ENCODE measurements around the gene HGFAC. TPM values are rescaled to one million over a fixed set of nuclear protein-coding genes. Genes with fewer than 3 reads are reported as not detected.

Gene HGFAC
- polyA plus RNA-seq, 1 of the 3 experiments (the other 2 are of a cell fraction), result 0.43 TPM

DNA sequence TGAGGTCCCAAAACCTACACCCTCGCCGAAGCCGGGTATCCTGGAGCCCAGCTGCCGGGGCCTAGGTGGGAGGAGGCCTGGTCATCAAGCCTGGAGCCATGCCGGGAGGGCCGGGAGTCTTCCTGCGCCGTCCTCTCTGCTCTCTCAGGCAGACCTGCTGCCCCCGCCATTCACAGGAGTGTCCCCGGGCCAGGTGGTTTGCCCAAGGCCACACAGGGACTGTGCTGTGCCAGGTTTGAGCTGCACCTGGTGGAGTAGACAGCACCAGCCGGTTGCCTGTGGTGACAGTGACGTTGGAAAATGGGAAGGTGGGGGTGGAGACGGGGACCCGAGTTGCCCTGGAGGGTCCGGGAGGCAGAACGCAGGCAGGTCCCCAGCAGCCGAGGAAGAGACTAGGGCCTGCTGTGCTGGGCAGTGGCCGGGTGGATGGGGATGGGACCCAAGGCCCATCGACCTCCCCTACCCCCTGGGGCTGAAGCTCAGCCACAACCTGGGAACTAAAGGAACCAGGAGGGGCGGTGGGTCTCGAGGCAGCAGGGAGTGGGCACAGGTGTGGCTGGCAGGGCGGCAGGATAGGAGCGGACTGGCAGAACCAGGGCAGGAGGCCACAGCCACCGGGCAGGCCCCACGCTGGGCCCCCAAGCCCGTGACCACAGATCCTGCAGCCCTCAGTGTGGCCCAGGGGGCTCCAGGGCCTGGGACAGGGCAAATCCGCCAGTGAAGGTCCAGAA, 30.8 kb downstream of the HGFAC start:
- TF ChIP-seq MXI1 (IDR thresholded peaks at IDR 0.05; ENCODE audit: low read depth, low read length) (no peak), NRF1 (IDR thresholded peaks at IDR 0.05; ENCODE audit: low read depth, low read length) (no peak), FOXM1 (IDR thresholded peaks at IDR 0.05; ENCODE audit: low read depth) (no peak), FOXJ3 (CRISPR knock-in tag; IDR thresholded peaks at IDR 0.05) (no peak), SMC3 (IDR thresholded peaks at IDR 0.05; ENCODE audit: low read depth, low read length) (no peak)
- TF ChIP-seq, protein P1, sequence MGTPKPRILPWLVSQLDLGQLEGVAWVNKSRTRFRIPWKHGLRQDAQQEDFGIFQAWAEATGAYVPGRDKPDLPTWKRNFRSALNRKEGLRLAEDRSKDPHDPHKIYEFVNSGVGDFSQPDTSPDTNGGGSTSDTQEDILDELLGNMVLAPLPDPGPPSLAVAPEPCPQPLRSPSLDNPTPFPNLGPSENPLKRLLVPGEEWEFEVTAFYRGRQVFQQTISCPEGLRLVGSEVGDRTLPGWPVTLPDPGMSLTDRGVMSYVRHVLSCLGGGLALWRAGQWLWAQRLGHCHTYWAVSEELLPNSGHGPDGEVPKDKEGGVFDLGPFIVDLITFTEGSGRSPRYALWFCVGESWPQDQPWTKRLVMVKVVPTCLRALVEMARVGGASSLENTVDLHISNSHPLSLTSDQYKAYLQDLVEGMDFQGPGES (IDR thresholded peaks at IDR 0.05; ENCODE audit: low read depth, low read length), result no peak
- TF ChIP-seq, protein P2, sequence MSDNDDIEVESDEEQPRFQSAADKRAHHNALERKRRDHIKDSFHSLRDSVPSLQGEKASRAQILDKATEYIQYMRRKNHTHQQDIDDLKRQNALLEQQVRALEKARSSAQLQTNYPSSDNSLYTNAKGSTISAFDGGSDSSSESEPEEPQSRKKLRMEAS (IDR thresholded peaks at IDR 0.05; ENCODE audit: low read depth), result no peak
- TF ChIP-seq, protein P3, sequence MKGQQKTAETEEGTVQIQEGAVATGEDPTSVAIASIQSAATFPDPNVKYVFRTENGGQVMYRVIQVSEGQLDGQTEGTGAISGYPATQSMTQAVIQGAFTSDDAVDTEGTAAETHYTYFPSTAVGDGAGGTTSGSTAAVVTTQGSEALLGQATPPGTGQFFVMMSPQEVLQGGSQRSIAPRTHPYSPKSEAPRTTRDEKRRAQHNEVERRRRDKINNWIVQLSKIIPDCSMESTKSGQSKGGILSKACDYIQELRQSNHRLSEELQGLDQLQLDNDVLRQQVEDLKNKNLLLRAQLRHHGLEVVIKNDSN (IDR thresholded peaks at IDR 0.05; ENCODE audit: borderline replicate concordance, low read depth), result no peak
- TF ChIP-seq, protein P4, sequence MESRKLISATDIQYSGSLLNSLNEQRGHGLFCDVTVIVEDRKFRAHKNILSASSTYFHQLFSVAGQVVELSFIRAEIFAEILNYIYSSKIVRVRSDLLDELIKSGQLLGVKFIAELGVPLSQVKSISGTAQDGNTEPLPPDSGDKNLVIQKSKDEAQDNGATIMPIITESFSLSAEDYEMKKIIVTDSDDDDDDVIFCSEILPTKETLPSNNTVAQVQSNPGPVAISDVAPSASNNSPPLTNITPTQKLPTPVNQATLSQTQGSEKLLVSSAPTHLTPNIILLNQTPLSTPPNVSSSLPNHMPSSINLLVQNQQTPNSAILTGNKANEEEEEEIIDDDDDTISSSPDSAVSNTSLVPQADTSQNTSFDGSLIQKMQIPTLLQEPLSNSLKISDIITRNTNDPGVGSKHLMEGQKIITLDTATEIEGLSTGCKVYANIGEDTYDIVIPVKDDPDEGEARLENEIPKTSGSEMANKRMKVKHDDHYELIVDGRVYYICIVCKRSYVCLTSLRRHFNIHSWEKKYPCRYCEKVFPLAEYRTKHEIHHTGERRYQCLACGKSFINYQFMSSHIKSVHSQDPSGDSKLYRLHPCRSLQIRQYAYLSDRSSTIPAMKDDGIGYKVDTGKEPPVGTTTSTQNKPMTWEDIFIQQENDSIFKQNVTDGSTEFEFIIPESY (IDR thresholded peaks at IDR 0.05; ENCODE audit: borderline replicate concordance, low read depth), result no peak
- 48% methylated on average over 7 of the region's 27 CpGs for WGBS (ENCODE audit: low lambda C conversion rate)

DNA sequence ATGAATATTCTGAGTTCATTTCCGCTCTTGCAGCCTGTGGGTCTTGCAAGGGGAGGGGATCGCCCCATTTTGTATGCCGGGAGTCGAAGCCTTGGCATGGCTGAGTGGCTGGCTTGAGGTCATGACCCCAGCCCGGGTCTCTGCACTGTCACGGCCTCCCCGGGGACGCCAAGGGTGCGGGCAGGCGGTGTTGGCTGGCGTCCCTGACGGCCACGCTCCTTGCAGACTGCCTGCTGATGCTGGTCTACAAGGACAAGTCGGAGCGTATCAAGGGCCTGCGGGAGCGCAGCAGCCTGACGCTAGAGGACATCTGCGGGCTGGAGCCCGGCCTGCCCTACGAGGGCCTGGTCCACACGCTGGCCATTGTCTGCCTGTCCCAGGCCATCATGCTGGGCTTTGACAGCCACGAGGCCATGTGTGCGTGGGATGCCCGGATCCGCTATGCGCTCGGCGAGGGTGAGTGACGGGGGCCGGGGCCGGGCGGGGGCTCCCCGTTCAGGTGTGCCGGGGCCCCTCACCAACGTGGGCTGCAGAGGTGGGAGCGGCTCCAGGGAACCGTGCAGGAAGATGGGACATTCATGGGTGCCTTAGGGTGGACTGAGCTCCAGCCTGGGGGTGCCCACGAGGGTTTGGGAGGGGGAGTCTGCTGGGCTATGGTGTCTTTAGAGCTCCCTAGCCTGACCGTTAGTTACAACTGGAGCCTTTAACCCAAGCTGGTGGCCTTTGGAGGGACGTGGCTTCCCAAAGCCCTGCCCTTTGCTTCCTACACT, 31.6 kb downstream of the HGFAC start:
- TF ChIP-seq JUND (IDR thresholded peaks at IDR 0.05), result no peak
- TF ChIP-seq TCF12 (IDR thresholded peaks at IDR 0.05), result no peak
- TF ChIP-seq FOXJ3 (CRISPR knock-in tag; IDR thresholded peaks at IDR 0.05), result no peak
- TF ChIP-seq FOSL2 (IDR thresholded peaks at IDR 0.05; ENCODE audit: borderline replicate concordance, low read depth), result no peak
- TF ChIP-seq, protein P5, sequence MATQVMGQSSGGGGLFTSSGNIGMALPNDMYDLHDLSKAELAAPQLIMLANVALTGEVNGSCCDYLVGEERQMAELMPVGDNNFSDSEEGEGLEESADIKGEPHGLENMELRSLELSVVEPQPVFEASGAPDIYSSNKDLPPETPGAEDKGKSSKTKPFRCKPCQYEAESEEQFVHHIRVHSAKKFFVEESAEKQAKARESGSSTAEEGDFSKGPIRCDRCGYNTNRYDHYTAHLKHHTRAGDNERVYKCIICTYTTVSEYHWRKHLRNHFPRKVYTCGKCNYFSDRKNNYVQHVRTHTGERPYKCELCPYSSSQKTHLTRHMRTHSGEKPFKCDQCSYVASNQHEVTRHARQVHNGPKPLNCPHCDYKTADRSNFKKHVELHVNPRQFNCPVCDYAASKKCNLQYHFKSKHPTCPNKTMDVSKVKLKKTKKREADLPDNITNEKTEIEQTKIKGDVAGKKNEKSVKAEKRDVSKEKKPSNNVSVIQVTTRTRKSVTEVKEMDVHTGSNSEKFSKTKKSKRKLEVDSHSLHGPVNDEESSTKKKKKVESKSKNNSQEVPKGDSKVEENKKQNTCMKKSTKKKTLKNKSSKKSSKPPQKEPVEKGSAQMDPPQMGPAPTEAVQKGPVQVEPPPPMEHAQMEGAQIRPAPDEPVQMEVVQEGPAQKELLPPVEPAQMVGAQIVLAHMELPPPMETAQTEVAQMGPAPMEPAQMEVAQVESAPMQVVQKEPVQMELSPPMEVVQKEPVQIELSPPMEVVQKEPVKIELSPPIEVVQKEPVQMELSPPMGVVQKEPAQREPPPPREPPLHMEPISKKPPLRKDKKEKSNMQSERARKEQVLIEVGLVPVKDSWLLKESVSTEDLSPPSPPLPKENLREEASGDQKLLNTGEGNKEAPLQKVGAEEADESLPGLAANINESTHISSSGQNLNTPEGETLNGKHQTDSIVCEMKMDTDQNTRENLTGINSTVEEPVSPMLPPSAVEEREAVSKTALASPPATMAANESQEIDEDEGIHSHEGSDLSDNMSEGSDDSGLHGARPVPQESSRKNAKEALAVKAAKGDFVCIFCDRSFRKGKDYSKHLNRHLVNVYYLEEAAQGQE (IDR thresholded peaks at IDR 0.05; ENCODE audit: low read depth, low read length), result no peak
- no peak for TF ChIP-seq SIN3A (IDR thresholded peaks at IDR 0.05; ENCODE audit: borderline replicate concordance, low read depth, low read length)
- WGBS (ENCODE audit: low lambda C conversion rate), result 66% methylated on average over 10 of the region's 41 CpGs
- peaks cover 4% of the 10 kb centered on the region for H3F3A ChIP-seq (replicated peaks; ENCODE audit: insufficient read depth)
- H3K9ac ChIP-seq, result no peak overlapping the region
- H3K4me1 ChIP-seq (ENCODE audit: control insufficient read depth in 1 of 2, insufficient read depth in 2 of 2, low read depth in 1 of 2, low read length in 1 of 2), result peaks cover 0 to 3% of the 10 kb centered on the region in 2 experiments; a peak in 1 of 4 replicates
- H3K36me3 ChIP-seq (replicated peaks in 1 of 2; ENCODE audit: control insufficient read depth in 1 of 2, insufficient read depth in 2 of 2, low read length in 1 of 2), result no peaks in the 10 kb centered on the region
- H3K9me2 ChIP-seq, result no peaks in the 10 kb centered on the region
- no peak overlapping the region for H2AFZ ChIP-seq (ENCODE audit: low read depth)
- CTCF ChIA-PET, result interaction anchor here (1.0 kb wide), 1 partner anchor 127 kb away, joined by 3 read pairs; no protein-coding TSS in a partner anchor
- H3K9me3 ChIP-seq, result no peaks in the 10 kb centered on the region
- no peak overlapping the region for H3K27ac ChIP-seq (ENCODE audit: low read depth in 2 of 2, low read length in 1 of 2)
- H3K4me2 ChIP-seq, result no peak overlapping the region
- H3K27me3 ChIP-seq (ENCODE audit: insufficient read depth), result no peaks in the 10 kb centered on the region
- no peaks in the 10 kb centered on the region for H4K20me1 ChIP-seq (ENCODE audit: insufficient read depth)
- POLR2A ChIA-PET, result no interaction called here
- no peak for DNase-seq
- H3K79me2 ChIP-seq (ENCODE audit: insufficient read depth), result no peaks in the 10 kb centered on the region
- no peak overlapping the region for H3K4me3 ChIP-seq (ENCODE audit: low read depth in 2 of 2, low read length in 1 of 2)

More for the DNA sequence above, 30.8 kb downstream of the HGFAC start:
- peaks cover 0 to 3% of the 10 kb centered on the region in 2 experiments; a peak in 1 of 4 replicates for H3K4me1 ChIP-seq (ENCODE audit: control insufficient read depth in 1 of 2, insufficient read depth in 2 of 2, low read depth in 1 of 2, low read length in 1 of 2)
- H3K9me3 ChIP-seq, result no peaks in the 10 kb centered on the region
- no peak overlapping the region for H3K27ac ChIP-seq (ENCODE audit: low read depth in 2 of 2, low read length in 1 of 2)
- no peak overlapping the region for H2AFZ ChIP-seq (ENCODE audit: low read depth)
- no peaks in the 10 kb centered on the region for H4K20me1 ChIP-seq (ENCODE audit: insufficient read depth)
- H3K9ac ChIP-seq, result no peak overlapping the region
- peaks cover 7% of the 10 kb centered on the region for H3F3A ChIP-seq (replicated peaks; ENCODE audit: insufficient read depth)
- no peak for DNase-seq
- no peak overlapping the region for H3K4me2 ChIP-seq
- no peaks in the 10 kb centered on the region for H3K79me2 ChIP-seq (ENCODE audit: insufficient read depth)
- H3K36me3 ChIP-seq (replicated peaks in 1 of 2; ENCODE audit: control insufficient read depth in 1 of 2, insufficient read depth in 2 of 2, low read length in 1 of 2), result no peaks in the 10 kb centered on the region
- no peaks in the 10 kb centered on the region for H3K27me3 ChIP-seq (ENCODE audit: insufficient read depth)
- H3K4me3 ChIP-seq (ENCODE audit: low read depth in 2 of 2, low read length in 1 of 2), result no peak overlapping the region
- H3K9me2 ChIP-seq, result no peaks in the 10 kb centered on the region
- ChIA-PET CTCF (interaction anchor here (3.9 kb wide), 1 partner anchor 8 kb away, joined by 31 read pairs; no protein-coding TSS in a partner anchor), POLR2A (no interaction called here)
